Jurkat, Clone E6-1 (cell line): ENCODE measurements around the gene TACC2.

Source experiments
- DNase-seq: peaks from one replicate; pipeline ENCODE4 v3.0.0-alpha.2; 2011; ENCODE audit warnings: low read depth, low spot score
- H3K4me3 ChIP-seq: 2 replicates; pipeline ENCODE4 v1.5.1; 2011; ENCODE audit warnings: mild to moderate bottlenecking, low read length, control low read depth, moderate library complexity

Gene TACC2

GRCh38 chr10:122130474-122131110, 141.6 kb downstream of the TACC2 start:
- no peak overlapping the region for H3K4me3 ChIP-seq
- DNase-seq = no peak

- no peak overlapping the region for H3K4me3 ChIP-seq
Observed at GRCh38 chr10:122132331-122132755, 143.4 kb downstream of the TACC2 start.

GRCh38 chr10:122132882-122133565, 144.1 kb downstream of the TACC2 start:
- H3K4me3 ChIP-seq = no peak overlapping the region
- no peak for DNase-seq

More at GRCh38 chr10:122132331-122132755, 143.4 kb downstream of the TACC2 start:
- DNase-seq = no peak

GRCh38 chr10:122135251-122136025, 146.5 kb downstream of the TACC2 start:
- no peak overlapping the region for H3K4me3 ChIP-seq
- no peak for DNase-seq

GRCh38 chr10:122138831-122139625, 150.1 kb downstream of the TACC2 start:
- DNase-seq = no peak
- no peak overlapping the region for H3K4me3 ChIP-seq

- H3K4me3 ChIP-seq = no peak overlapping the region
- no peak for DNase-seq
Observed at GRCh38 chr10:122139627-122140170, 150.7 kb downstream of the TACC2 start.

- DNase-seq = no peak
- H3K4me3 ChIP-seq = no peak overlapping the region
Observed at GRCh38 chr10:122140461-122140902, 151.5 kb downstream of the TACC2 start.

- DNase-seq = peak; percentile 71
- H3K4me3 ChIP-seq = no peak overlapping the region
Observed at GRCh38 chr10:122140941-122141623, 152.1 kb downstream of the TACC2 start.

- no peak for DNase-seq
- H3K4me3 ChIP-seq = no peak overlapping the region
Observed at GRCh38 chr10:122141821-122142640, 153.1 kb downstream of the TACC2 start.

GRCh38 chr10:122142641-122143237, 153.8 kb downstream of the TACC2 start:
- H3K4me3 ChIP-seq = no peak overlapping the region
- DNase-seq = no peak

GRCh38 chr10:122143238-122143841, 154.4 kb downstream of the TACC2 start:
- no peak for DNase-seq
- no peak overlapping the region for H3K4me3 ChIP-seq

- no peak overlapping the region for H3K4me3 ChIP-seq
- no peak for DNase-seq
Observed at GRCh38 chr10:122144199-122144598, 155.2 kb downstream of the TACC2 start.

- DNase-seq = no peak
- no peak overlapping the region for H3K4me3 ChIP-seq
Observed at GRCh38 chr10:122145113-122145512, 156.2 kb downstream of the TACC2 start.

- DNase-seq = no peak
- no peak overlapping the region for H3K4me3 ChIP-seq
Observed at GRCh38 chr10:122147663-122148062, 158.7 kb downstream of the TACC2 start.

- no peak for DNase-seq
- no peak overlapping the region for H3K4me3 ChIP-seq
Observed at GRCh38 chr10:122148876-122149560, 160.1 kb downstream of the TACC2 start.
